H7 (cell line): ENCODE data around the gene MYH13. TPM values are rescaled to one million over a fixed set of nuclear protein-coding genes. Genes with fewer than 3 reads are reported as not detected.

Experiments
- DNase-seq: peaks from one replicate; pipeline ENCODE4 v3.0.0; 2012
- H3K27me3 ChIP-seq: 2 replicates; pipeline ENCODE4 v1.6.0; 2011; ENCODE audit warnings: mild to moderate bottlenecking, low read length; ENCODE audit not compliant: control insufficient read depth, insufficient read depth
- H3K36me3 ChIP-seq: replicated peaks from 2 replicates; pipeline ENCODE4 v1.5.1; 2011; ENCODE audit warnings: low read length; ENCODE audit not compliant: control insufficient read depth, insufficient read depth
- H3K4me3 ChIP-seq: 2 replicates; pipeline ENCODE4 v1.5.1; 2011; ENCODE audit warnings: low read depth, mild to moderate bottlenecking, control low read depth, low read length, moderate library complexity; ENCODE audit not compliant: insufficient read depth
- total RNA-seq: library from RNA; depleted of rRNA; stranded (reverse); fragments of >200 nt; shearing (Covaris generic); gene quantifications from 2 replicates; pipeline ENCODE4 v1.2.3, GENCODE V29; 2014

MYH13 gene
- total RNA-seq, 1 experiment from 2014 or later: not detected

DNA sequence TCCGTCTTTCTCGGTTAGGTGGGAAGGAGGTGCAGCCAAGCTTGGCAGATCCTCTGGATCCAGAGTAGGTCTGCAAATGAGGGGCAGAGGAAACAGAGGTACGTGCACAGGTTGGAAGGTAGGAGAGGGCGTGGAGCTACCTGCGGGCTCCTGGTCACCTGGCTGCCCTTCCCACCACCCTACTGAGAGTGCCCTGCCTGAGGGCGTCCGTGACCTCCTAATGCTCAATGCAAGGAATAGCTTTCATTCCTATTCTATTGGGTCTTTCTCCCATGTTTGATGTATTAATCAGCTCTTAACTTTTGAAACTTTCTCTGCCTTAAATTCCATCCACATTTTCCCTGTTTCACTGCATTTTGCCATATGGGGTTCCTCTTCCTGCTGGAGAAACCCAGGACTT, 44.6 kb downstream of the MYH13 start:
- H3K27me3 ChIP-seq: no peaks in the 10 kb centered on the region
- no peaks in the 10 kb centered on the region for H3K36me3 ChIP-seq
- no peak for DNase-seq
- no peak overlapping the region for H3K4me3 ChIP-seq

DNA sequence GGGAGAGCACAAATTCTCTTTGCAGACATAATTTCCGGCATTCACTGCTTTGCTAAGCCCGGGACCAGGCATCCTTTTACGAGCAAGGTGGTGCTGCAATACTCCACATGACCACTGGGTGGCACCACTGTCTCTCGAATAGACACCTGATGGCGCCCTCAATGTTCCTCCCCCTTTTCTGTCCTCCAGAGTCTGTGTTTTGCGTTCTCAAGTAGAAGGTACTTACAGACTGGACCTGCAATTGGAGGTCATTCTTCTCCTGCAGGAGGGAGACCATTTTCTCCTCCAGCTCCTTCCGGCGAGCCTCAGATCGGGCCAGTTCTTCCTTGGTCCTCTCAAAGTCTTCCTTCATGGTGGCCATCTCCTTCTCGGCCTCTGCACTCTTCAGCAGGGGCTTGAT, 45.2 kb downstream of the MYH13 start:
- no peaks in the 10 kb centered on the region for H3K36me3 ChIP-seq
- H3K4me3 ChIP-seq: no peak overlapping the region
- no peaks in the 10 kb centered on the region for H3K27me3 ChIP-seq
- peak; percentile 92 for DNase-seq

DNA sequence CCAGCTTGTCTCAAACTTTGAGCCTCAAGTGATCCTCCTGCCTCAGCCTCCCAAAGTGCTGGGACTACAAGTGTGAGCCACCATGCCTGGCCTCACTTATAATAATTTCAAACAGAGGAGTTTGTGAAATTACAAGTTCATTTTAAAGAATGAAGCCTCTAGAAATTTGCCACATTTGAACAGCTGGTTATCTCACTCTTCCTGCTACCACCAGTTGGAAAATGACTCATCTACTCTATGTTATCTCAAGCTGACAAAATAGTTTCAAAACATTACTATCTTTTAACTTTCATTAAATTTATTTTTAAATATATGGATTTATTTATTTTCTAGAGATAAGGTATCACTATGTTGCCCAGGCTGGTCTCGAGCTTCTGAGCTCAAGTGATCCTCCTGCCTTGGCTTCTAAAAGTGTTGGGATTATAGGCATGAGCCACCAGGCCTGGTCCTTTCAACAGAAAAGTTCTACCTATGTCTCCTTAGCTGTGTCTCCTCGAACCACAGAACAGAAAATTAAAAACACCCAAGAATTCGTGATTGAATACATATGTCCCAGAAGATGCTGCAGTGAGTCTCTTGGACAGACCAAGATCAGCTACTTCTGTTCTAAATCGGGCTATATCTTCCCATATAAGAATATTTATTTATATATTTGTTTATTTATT, 47.6 kb downstream of the MYH13 start:
- Histone ChIP-seq H3K36me3 (no peaks in the 10 kb centered on the region), H3K27me3 (no peaks in the 10 kb centered on the region), H3K4me3 (no peak overlapping the region)
- DNase-seq: no peak

DNA sequence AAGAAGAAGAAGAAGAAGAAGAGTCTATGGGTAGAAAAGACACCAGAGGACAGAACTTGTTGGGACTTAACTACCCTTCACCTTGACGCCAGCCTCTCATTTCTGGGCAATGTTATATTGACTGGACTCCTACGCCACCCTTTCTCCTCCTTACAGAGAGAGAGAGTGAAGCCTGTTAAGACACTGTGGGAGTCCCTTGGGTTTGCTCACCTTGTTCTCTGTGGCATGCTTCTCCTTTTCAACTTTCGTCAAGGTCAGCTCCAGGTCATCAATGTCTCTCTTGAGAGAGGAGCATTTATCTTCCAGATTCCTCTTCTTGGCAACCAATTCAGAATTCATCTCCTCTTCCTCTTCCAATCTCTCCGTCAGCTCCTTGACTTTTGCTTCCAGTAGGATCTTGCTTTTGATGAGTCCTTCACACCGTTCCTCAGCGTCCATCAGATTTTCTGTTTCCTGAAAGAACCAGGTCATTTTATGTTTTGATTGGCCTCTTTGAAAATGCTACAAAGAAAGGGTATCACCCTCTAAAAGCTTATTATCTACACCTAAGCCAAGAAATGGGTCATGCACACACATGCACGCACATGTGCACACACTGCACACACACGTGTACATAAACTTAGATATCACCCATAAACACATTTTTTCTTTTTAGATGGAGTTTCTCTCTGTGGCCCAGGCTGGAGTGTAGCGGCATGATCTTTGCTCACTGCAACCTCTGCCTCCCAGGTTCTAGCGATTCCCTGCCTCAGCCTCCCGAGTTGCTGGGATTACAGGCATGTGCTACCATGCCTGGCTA, 48.8 kb downstream of the MYH13 start:
- H3K36me3 ChIP-seq: no peaks in the 10 kb centered on the region
- H3K27me3 ChIP-seq: no peaks in the 10 kb centered on the region
- DNase-seq: no peak
- no peak overlapping the region for H3K4me3 ChIP-seq

DNA sequence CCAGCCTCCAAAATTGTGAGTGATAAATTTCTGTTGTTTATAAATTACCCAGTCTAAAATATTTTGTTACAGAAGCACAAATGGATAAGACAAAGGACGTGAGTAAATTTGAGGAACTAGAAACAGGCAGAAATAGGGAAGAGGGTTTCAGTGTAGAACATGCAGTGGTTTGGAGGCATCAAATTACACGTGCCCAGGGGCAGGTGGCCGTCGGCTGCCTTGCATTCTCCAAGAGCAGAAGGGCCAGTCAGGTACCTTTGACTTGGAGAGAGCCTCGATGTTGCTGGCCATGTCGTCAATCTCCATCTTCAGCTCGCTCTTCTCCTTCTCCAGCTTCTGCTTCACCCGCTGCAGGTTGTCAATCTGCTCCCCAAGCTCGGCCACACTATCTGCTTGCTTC, 54.3 kb downstream of the MYH13 start:
- no peak for DNase-seq
- no peaks in the 10 kb centered on the region for H3K36me3 ChIP-seq
- H3K4me3 ChIP-seq: no peak overlapping the region
- no peaks in the 10 kb centered on the region for H3K27me3 ChIP-seq

DNA sequence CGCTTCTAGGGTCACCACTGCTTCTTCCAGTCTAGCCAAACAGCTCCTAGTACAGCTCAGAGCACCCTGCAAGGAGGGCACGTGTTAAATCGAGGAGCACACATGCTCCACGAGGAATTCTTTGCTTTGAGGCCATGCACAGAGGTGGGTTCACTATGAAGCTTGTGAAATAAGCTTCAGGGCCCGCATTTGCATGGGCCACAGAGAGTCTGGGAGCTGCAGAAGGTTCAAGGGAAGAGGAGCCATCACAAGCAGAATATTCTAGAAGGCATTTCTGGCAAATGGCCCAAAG, 55.3 kb downstream of the MYH13 start:
- Histone ChIP-seq H3K27me3 (no peaks in the 10 kb centered on the region), H3K4me3 (no peak overlapping the region), H3K36me3 (no peaks in the 10 kb centered on the region)
- no peak for DNase-seq

DNA sequence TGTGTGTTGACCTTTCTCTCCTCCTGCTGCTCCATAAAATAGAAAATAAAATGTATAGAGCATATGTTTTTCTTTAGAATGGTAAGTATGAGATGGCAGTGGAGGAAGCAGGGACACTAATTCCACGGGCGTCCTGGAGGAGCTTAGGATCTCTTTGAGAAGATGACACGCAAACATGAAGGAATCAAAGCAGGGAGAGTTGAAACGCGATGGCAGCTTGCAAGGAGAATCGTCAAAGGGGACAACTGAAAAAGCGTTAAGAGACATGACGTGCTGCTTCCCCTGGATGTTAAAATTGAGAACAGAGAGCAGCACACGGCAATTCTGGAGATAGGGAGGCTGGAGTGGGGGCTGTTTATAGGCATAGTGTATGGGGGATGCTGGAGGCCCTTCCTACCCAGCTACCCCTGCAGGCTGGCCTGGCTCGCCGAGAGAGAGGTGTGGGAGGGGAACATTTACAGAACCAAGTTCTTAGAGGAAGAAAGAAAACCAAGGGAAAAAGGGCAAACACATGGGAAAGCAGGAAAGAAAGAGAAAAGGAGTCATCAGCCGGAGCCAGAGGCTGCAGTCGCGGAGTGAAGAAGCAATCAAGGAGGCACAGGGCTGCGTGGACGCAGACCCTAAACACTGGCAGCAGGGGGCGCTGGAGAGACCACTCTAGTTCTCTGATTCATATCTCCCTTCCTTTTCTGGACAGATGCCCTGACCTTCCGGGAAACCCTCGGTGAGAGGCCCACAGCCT, 55.8 kb downstream of the MYH13 start:
- Histone ChIP-seq H3K27me3 (no peaks in the 10 kb centered on the region), H3K4me3 (no peak overlapping the region), H3K36me3 (no peaks in the 10 kb centered on the region)
- peak; percentile 82 for DNase-seq

DNA sequence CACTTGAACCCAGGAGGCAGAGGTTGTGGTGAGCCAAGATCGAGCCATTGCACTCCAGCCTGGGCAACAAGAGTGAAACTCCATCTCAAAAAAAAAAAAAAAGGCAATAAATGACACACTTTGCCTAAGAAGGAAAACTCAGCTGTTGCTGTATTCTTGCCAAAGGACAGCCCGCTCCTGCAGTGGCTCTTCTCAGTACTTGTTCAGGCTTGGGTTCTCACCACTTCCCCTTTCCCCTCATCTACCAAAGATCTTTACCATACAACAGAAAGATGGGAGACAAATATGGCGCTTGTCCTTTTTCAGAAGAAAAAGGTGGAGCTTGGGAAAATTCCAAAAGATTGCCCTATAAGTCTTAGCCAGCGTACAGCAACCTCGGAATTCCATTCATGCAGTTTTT, 58.5 kb downstream of the MYH13 start:
- H3K36me3 ChIP-seq: no peaks in the 10 kb centered on the region
- H3K27me3 ChIP-seq: no peaks in the 10 kb centered on the region
- DNase-seq: no peak
- no peak overlapping the region for H3K4me3 ChIP-seq

DNA sequence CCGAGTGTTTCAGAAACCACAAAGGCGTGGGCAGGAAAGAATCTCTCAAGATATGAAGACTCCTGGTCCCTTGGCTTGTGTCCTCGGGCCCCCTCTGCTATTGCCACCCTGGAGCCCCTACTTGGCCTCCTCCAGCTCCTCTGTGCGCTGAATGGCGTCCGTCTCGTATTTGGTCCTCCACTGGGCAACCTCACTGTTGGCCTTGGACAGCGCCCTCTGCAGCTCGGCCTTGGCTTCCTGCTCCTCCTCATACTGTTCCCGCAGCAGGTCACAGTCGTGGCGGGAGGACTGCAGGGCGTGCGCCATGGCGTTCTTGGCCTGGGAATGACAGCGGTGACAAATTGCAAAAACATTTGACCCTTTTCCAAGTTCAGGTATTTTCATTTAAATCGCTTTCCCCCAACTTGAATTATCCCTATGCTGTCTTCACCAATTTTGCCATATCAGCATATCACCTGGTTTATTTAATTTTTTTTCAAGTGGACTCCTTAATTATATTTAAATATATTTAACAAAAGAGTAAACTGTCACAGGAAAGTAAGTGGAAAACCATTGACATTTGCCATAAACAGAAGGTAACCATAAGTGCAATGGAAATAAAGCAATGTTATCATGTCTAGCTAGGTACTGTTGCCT, 59.7 kb downstream of the MYH13 start:
- no peaks in the 10 kb centered on the region for H3K27me3 ChIP-seq
- no peaks in the 10 kb centered on the region for H3K36me3 ChIP-seq
- H3K4me3 ChIP-seq: no peak overlapping the region
- no peak for DNase-seq

DNA sequence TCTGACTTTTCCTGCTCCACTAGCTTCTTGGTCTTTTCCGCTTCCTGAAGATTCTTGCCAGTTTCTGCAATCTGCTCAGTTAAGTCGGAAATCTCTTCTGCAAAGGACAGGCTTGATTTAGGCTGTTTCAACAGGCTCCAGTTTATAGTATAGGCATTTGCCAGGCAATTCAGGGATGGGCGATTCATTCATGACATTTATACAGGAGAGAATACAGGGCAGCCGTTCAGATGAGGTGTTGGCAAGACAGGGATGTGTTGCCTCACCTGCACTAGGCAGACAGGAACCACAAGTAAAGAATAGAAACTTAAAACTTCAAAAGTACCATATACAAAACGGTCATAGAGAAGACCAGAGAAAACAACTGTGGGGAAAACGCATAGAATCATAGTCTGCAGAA, 61.7 kb downstream of the MYH13 start:
- Histone ChIP-seq H3K4me3 (no peak overlapping the region), H3K27me3 (no peaks in the 10 kb centered on the region)

DNA sequence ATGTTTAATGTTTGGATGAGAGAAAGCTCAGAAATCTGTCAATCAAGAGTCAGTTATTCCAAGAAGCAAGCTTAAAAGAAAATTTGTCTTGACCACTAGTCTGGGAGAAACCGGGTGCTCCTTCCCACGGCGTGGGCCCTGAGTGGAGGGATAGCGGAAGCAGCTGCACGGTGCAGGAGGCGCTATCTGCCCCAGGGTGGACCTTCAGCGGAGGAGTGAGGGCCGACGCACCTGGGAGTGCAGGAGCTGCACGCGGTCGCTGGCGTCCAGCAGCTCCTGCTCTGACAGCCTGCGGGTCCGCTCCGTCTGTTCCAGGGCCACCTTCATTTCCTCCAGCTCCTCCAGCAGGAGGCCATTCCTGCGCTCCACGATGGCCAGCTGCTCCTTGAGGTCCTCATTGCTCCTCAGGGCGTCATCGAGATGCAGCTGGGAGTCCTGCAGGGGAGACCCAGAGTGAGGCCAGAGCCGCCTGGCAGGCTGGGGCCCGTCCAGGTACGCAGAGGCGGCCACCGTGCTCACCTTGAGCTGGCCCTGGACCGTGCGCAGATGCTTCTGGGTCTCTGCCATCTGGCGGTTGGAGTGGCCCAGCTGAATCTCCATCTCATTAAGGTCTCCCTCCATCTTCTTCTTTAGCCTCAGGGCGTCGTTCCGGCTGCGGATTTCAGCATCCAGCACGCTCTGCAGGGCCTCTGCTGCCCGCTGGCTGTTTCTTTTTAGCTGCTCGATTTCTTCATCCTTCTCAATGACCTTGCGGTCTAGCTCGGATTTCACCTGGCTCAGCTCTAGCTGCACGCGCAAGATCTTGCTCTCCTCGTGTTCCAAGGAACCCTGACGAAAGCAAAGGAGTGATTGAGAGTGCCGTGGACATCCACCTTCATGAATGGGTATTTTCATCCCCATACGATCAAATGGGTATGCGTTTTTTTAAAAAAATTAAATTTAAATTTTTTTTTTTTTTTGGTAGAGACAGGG, 63.5 kb downstream of the MYH13 start:
- no peak overlapping the region for H3K4me3 ChIP-seq

More for the DNA sequence above, 61.7 kb downstream of the MYH13 start:
- no peak for DNase-seq
- H3K36me3 ChIP-seq: no peaks in the 10 kb centered on the region

DNA sequence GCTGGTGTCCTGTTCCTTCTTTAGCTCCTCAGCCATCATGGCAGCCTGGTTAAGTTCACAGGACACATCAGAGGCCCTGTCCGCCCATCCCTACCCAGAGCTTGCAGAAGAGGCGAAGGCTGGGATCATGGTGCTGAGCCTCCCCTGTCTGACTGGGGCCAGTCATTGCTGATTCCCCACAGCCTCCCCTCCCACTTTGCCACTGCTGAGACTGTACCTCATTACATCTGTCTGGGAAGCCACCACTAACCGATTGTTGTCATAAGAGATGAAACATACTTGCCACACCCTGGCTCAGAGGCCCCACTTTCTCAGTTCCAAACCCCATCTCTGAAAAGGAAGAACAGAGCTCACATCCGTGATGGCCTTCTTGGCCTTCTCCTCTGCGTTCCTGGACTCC, 66.2 kb downstream of the MYH13 start:
- Histone ChIP-seq H3K27me3 (no peaks in the 10 kb centered on the region), H3K36me3 (no peaks in the 10 kb centered on the region), H3K4me3 (no peak overlapping the region)
- DNase-seq: no peak

More for the DNA sequence above, 63.5 kb downstream of the MYH13 start:
- DNase-seq: no peak
- H3K27me3 ChIP-seq: no peaks in the 10 kb centered on the region
- H3K36me3 ChIP-seq: no peaks in the 10 kb centered on the region

DNA sequence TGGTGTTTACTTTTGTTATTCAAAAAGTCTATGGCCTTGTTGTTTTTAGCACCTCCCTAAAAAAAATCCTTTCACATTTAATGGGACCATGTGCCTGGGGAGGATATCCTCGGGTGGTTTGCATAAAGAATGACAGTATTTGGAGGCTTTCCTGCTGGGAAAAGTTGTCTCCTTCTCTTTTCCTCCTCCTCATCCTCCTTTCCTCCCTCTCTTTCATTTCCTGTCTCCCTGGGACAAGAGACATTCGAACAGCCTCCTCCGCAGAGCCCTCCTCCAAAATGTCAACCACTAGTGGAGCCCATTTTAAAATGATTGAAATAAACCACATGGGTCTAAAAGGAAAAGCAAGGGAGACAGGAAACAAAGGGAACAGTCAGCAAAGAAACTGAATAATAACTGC, 67.4 kb downstream of the MYH13 start:
- Histone ChIP-seq H3K27me3 (no peaks in the 10 kb centered on the region), H3K36me3 (no peaks in the 10 kb centered on the region), H3K4me3 (no peak overlapping the region)
- DNase-seq: no peak

DNA sequence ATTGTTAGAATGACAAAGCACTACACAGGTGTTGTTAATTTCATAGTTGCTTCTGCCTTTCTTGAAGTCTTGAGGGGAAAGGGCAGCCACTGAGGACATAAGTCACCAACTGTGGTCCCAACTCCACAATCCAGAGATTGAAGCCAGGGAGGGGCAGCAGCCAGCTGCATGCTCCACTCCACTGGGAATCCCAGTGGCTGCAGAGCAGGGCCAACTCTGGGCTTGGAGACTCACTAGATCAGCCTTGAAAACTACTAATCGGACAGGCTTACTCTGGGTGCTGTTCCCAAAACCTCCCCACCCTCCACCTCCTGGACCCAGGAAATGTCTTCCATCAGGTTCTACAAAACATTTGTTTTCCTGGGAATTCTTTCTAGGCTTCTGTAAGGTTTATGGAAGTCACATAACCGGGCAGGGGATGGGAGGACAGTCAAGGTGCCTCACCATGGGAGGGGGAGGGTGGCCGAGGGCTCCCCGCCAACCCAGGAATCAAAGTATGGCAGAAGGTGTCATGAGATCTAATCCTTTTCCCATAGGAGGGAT, 68.0 kb downstream of the MYH13 start:
- no peaks in the 10 kb centered on the region for H3K36me3 ChIP-seq
- H3K27me3 ChIP-seq: no peaks in the 10 kb centered on the region

More for the DNA sequence above, 68.0 kb downstream of the MYH13 start:
- H3K4me3 ChIP-seq: no peak overlapping the region
- no peak for DNase-seq
